Measurements from ENCODE around the gene CAPN2.

Gene CAPN2

GRCh38 chr1:223712194-223712849 lies at the start of gene CAPN2:
CAPN2 (plus strand) TSS chr1:223712539; CDS start chr1:223712641, 102 bp downstream.
- peak; percentile 47 for DNase-seq

DNA sequence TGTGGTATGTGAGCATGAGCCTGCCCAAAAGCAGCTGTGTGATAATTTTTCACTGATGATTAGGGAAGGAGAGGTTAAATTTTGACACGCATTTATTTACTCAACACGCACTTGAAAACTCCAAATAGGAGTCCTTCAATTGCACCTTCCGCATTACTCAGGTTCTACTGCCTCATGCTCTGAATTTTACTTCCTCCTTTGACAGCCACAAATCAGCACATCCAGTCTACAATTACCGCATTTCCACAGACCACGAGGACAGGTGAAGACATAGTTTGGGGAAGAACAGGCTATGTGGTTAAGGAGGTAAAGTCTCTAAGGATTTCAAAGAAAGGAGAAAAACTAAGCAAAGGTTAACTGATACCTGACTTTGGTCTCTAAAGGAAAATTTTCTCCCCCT lies 49.4 kb upstream of the CAPN2 start:
- no peak for DNase-seq

DNA sequence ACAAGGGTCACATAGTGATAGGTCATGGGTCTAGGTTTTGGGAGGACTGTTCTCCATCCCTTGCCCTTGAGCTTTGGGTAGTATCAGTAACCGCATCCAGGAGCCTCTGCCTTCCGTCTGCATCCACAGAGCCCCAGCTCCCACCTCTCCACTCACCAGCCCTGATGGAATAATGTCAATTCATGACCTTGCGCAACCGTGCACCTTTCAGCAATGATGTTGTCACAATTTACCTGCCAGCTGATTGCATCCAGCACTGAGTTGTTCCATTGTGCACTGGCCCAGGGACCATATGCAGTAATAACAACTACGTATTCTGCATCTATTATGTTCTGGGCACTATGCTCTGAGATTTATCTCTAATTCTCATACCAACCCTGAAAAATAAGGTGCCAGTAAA lies 48.2 kb upstream of the CAPN2 start:
- DNase-seq = no peak

GRCh38 chr1:223665592-223666312 lies 46.6 kb upstream of the CAPN2 start, which contains the start of gene CAPN8:
CAPN8 (minus strand) TSS chr1:223665701; CDS start chr1:223665646, 55 bp downstream.
- no peak for DNase-seq

DNA sequence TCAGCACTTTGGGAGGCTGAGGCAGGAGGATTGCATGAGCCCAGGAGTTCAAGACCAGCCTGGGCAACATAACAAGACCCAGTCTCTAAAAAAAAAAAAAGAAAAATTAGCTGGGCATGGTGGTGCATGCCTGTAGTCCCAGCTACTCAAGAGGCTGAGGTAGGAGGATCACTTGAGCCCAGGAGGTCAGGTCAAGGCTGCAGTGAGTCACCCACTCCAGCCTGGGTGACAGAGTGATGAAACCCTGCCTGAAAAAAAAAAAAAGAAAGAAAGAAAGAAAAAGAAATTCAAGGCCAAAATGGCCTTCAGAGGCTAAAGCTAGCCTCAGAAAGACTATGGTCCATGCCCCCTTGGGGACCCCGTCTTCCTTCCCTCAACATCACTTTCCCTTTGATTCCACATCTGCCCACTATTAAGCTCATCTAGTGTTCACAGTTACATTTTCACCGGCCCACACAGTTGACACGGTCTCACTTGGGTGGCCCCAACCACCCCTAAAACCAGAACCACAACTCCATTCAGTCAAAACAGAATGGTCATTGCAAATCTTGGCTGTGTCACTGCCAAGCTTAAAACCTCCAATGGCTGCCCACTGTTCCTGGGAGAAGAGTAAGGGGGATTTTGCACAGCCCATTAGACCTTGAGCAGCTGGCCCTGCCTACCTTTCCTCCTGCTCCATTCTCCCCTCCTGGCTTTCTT lies 44.7 kb upstream of the CAPN2 start:
- DNase-seq = no peak

- DNase-seq = no peak
Observed at GRCh38 chr1:223669003-223669795, 43.1 kb upstream of the CAPN2 start.

DNA sequence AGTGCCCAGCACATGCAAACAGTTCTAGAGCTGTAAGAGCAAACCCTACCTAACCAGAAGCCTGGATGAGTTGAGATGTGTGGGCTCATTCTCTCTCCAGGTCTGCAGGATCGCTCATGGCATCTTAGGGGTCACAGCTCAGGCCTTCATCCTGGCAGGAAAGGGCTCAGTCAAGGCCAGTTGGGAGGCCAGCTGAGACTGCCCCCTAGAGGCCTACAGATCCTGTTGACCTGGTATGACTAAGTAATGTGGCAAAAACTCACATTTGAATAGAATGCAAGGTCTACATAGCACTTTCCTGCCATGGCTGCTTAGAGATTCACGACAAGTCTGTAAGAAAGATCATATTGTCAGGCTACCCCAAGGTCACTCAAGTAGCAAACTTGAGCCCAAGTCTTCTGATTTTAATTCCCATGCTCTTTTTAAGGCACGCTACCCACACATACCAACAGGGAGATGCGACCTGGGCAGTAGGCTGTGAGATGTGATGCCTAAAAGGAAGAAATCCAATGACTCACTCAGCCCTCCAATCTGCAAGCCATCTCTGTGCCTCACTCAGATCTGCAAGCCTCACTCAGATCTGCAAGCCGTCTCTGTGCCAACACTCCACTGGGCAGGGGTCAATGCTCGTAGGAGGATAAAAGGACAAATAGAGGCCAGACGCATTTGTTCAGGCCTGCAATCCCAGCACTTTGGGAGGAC lies 41.7 kb upstream of the CAPN2 start:
- DNase-seq = no peak

DNA sequence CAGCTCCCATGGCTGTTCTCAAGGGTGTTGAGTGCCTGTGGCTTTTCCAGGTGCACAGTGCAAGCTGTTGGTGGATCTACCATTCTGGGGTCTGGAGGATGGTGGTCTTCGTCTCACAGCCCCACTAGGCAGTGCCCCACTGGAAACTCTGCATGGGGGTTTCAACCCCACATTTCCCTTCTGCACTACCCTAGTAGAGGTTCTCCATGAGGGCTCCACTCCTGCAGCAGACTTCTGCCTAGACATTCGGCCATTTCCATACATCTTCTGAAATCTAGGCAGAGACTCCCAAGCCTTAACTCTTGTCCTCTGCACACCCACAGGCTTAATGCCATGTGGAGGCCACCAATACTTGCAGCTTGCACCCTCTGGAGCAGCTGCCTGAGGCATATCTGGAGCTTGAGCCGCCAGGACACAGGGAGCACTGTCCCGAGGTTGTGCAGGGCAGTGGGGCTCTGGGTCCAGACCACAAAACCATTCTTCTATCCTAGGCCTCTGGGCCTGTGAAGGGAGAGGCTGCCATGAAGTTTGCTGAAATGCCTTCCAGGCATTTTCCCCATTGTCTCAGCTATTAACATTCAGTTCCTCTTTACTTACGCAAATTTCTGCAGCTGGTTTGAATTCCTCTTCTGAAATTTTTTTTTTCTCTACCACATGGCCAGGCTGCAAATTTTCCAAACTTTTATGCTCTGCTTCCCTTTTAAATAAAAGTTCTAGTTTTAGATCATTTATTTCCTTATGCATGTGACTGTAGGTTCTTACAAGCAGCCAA lies 38.0 kb upstream of the CAPN2 start:
- DNase-seq = no peak

DNA sequence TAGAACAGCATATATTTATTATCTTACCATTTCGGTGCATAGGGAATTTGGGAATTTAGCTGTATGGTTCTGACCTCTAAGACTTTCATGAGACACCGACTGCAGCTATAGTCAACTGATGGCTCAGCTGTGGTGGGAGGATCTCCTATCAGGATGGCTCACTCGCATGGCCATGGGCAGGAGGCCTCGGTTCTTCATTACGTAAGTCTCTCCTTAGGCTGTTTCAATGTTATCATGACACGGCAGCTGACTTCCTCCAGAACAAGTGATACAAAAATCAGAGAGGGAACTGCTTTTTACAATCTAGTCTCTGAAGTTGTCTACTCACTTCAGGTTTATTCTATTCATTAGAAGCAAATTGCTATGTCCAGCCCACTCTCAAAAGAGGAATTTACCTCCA lies 33.5 kb upstream of the CAPN2 start:
- no peak for DNase-seq

DNA sequence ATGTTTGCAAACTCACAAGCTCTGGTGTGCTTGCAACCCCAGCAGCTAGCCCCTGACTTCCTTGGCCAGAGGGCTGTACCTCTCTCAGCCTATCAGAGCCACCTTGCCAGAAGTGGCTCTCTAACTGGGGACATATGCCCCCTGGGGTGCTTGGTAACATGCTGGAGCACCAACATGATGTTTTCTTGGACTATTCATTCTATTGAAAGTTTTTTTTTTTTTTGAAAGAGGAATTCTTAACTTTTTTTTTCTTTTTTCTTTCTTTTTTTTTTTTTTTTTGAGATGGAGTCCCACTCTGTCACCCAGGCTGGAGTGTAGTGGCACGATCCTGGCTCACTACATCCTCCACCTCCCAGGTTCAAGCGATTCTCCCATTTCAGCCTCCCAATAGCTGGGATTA lies 32.2 kb upstream of the CAPN2 start:
- no peak for DNase-seq

DNA sequence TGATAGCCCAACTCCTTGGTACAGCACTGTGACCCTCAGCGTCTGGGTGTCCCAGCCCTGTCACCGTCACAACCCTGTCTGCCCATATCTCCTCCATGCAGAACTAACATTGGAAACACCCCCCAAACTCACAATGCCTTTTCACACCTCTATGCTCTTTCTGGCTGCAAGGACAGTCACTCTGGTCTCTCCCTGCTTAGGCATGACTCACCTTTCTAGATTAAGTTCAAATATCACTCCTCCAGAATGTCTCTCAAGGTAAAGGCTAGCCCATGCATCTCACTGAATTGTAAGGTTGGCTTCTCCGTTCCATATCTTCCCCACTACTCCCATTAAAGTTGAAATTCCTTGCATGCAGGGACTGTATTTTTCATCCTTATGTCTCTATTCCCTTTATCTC lies 29.8 kb upstream of the CAPN2 start:
- DNase-seq = no peak

- peak; percentile 21 for DNase-seq
Observed at GRCh38 chr1:223683586-223684487, 28.5 kb upstream of the CAPN2 start.

DNA sequence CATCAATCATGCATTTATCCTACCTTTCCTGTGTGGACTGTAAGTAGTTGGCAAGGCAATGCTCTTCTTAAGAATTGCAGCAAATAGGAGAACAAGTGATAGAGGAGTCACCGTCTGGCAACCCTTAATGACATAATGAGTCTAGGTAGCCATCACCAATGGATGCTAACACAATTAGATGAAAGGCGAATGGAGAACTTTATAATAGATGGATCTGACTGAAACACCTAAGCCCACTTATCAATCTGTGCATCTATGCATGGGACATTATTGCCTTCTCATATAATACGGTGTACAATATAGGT lies 27.9 kb upstream of the CAPN2 start:
- no peak for DNase-seq

DNA sequence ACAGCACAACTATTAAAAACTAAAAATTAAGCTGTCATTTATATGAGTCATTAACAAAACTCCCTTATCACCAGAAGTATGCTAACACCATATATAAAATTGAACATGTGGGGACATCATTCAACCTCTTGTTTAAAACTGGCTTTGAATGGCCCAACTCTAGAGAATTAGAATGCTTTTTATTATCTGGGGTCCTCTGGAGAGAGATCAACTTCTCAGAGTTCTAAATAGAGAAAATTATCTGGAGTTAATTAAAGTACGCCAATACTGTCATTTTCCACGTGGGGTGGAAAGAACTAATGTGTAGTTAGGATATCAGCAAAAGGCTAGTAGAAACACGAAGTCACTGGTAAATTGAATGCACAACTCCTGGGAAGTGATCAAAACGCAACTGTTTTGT lies 21.2 kb upstream of the CAPN2 start:
- no peak for DNase-seq

DNA sequence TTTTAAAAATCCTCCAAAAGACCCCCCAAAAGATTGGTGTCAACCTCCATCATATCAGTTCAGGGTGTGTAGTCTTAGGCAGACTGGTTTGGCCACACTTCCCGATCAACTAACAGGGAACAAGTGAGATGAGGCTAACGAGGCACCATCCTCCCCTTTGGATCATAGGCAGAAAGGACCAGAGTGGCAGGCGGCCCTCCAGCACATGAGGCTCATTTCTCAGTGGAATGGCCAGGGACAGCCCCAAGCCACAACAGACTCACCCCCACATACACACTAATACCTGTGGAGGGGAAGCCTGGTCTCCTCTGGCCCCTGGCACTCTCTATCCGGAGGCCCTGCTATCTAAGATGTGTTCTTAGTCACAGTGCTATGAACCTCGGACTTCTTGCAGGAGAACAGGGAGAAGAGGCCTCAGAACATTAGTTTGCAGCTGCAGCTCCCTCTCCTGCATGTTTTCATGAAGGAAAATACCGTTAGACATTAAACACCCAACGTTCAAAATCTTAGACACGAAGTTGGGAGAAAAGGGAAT lies 17.3 kb upstream of the CAPN2 start:
- DNase-seq = no peak

DNA sequence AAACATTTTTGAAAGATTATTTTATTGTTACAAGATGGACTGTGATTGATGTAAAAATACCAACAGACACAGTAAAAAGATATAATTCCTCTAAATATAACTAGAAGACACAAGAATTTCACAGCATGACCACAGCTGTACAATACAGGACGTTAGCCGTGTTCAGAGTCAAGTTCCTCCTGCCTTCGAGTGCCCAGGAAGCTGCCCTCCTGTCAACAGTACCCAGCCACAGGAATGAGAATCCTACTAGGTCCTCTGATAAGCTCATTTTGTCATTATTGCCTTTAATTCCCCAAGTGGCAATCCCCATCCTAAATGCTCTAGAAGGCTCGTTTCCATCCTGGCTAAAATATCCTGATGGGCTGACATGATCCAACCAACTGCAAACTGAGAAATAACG lies 16.4 kb upstream of the CAPN2 start:
- DNase-seq = no peak

GRCh38 chr1:223700388-223700918 lies 11.9 kb upstream of the CAPN2 start:
- no peak for DNase-seq

GRCh38 chr1:223700942-223701637 lies 11.2 kb upstream of the CAPN2 start:
- no peak for DNase-seq

Data from activated effector memory CD4-positive, alpha-beta T cell treated with Interleukin-2 at 50 U/mL for 16 hours (primary cell).